Measurements from ENCODE around the gene APLNR.

DNA sequence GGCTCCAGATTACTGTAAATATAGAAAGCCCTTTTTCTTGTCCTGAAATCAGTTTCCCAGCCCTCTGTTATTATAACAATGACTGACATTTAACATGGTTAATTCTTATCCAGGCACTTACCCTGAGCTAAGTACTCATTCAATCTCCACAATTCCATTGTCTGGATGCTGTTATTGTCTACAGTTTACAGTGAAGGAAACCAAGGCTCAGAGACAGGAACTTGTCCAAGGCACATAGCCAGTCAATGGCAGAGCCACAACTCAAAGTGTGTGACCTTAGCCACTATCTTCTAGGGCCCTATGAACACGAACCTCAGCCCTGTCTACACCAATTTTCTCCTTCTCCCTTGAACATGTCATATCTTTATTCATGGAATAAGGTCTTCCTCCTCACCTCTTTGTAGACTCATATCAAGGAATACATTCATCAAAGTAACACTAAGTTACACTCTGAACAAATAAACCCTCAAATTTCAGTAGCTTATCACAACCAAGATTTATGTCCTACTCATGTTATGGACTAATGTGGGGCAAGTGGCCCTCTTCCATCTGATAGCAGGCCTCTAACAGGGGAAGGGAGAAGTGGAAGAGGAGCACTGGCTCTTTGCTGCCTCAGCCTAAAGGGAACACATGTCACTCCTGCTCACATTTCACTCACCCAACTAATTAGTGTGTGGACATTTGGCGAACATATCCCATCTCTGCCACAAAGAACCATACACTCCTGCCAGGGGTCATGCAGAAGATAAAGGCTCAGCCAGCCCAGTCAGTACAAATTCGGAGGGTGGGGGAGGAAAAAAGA lies 39.3 kb upstream of the APLNR start:
- TF ChIP-seq EP300 (IDR thresholded peaks at IDR 0.05; ENCODE audit: borderline replicate concordance), result no peak
- TF ChIP-seq YY1 (IDR thresholded peaks at IDR 0.05; ENCODE audit: low read depth), result no peak
- no peak for TF ChIP-seq FOXM1 (IDR thresholded peaks at IDR 0.05; ENCODE audit: borderline replicate concordance, low read depth)
- TF ChIP-seq ZBTB7A (IDR thresholded peaks at IDR 0.05; ENCODE audit: low read depth), result no peak
- no peak for TF ChIP-seq NFIC (IDR thresholded peaks at IDR 0.05)
- TF ChIP-seq, protein P1, sequence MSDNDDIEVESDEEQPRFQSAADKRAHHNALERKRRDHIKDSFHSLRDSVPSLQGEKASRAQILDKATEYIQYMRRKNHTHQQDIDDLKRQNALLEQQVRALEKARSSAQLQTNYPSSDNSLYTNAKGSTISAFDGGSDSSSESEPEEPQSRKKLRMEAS (IDR thresholded peaks at IDR 0.05), result no peak
- no peak for TF ChIP-seq TAF1 (IDR thresholded peaks at IDR 0.05; ENCODE audit: low read depth)
- no peak for TF ChIP-seq CREB1 (IDR thresholded peaks at IDR 0.05; ENCODE audit: low read depth)
- TF ChIP-seq EGR1 (IDR thresholded peaks at IDR 0.05), result no peak
- TF ChIP-seq RAD21 (IDR thresholded peaks at IDR 0.05; ENCODE audit: low read depth), result no peak
- TF ChIP-seq, protein P2, sequence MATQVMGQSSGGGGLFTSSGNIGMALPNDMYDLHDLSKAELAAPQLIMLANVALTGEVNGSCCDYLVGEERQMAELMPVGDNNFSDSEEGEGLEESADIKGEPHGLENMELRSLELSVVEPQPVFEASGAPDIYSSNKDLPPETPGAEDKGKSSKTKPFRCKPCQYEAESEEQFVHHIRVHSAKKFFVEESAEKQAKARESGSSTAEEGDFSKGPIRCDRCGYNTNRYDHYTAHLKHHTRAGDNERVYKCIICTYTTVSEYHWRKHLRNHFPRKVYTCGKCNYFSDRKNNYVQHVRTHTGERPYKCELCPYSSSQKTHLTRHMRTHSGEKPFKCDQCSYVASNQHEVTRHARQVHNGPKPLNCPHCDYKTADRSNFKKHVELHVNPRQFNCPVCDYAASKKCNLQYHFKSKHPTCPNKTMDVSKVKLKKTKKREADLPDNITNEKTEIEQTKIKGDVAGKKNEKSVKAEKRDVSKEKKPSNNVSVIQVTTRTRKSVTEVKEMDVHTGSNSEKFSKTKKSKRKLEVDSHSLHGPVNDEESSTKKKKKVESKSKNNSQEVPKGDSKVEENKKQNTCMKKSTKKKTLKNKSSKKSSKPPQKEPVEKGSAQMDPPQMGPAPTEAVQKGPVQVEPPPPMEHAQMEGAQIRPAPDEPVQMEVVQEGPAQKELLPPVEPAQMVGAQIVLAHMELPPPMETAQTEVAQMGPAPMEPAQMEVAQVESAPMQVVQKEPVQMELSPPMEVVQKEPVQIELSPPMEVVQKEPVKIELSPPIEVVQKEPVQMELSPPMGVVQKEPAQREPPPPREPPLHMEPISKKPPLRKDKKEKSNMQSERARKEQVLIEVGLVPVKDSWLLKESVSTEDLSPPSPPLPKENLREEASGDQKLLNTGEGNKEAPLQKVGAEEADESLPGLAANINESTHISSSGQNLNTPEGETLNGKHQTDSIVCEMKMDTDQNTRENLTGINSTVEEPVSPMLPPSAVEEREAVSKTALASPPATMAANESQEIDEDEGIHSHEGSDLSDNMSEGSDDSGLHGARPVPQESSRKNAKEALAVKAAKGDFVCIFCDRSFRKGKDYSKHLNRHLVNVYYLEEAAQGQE (IDR thresholded peaks at IDR 0.05; ENCODE audit: low read depth), result no peak

Measured in Ishikawa (cell line).